GM12878 (cell line): ENCODE data around the gene UBASH3A. TPM values are rescaled to one million over a fixed set of nuclear protein-coding genes. Genes with fewer than 3 reads are reported as not detected.

Experiments used
- ATAC-seq: fragments of 200-7000 bp; cut with Tn5 transposase; 3 replicates; pipeline ENCODE4 v1.9.1; 2020; ENCODE audit warnings: mild to moderate bottlenecking, moderate library complexity
- BruUV-seq: library from RNA; stranded (reverse); fragments of 400-500 nt; replicated peaks from 2 replicates; lab custom pipeline; 2021; lab: Mats Ljungman, UMichigan
- CTCF ChIA-PET: fragments of 300-600 bp; sonication (Branson Sonifier 250); formaldehyde crosslinking; extraction: SDS; loops from one replicate; lab custom pipeline; 2021; ENCODE audit warnings: inconsistent platforms; lab: Yijun Ruan, JAX
- POLR2A ChIA-PET: fragments of 350-600 bp; formaldehyde crosslinking; extraction: SDS; loops from one replicate; lab custom pipeline; 2021; ENCODE audit warnings: inconsistent platforms; lab: Charles Lee
- RAD21 ChIA-PET: fragments of 300-600 bp; sonication (Branson Sonifier 250); formaldehyde crosslinking; loops from one replicate; lab custom pipeline; 2023; ENCODE audit warnings: antibody characterized with exemption; ENCODE audit not compliant: unreplicated experiment; lab: Charles Lee
- SMC1A ChIA-PET: fragments of 300-600 bp; sonication (Branson Sonifier 250); formaldehyde crosslinking; loops from one replicate; lab custom pipeline; 2023; ENCODE audit not compliant: unreplicated experiment, uncharacterized antibody; lab: Charles Lee
- DNase-seq: peaks from one replicate; pipeline ENCODE4 v3.0.0-alpha.2; 2011; ENCODE audit warnings: low read depth, low spot score
- FAIRE-seq: peaks from 3 replicates; lab custom pipeline; 2011; peaks lifted over from hg19 to GRCh38; lab: Jason Lieb, UNC
- H2AFZ ChIP-seq: 2 replicates; pipeline ENCODE4 v1.6.0; 2011; ENCODE audit warnings: low read depth, low read length, control low read depth; ENCODE audit not compliant: control insufficient read depth
- H3K27ac ChIP-seq: 2 replicates; pipeline ENCODE4 v1.5.1; 2011; ENCODE audit warnings: control low read depth; ENCODE audit not compliant: control insufficient read depth, insufficient read depth
- H3K27me3 ChIP-seq, 2 experiments: replicated peaks in 1 of 2; 2 replicates each; pipeline versions ENCODE4 v1.6.0 to v1.6.1; 2011; ENCODE audit warnings: low read length in 1 of 2; ENCODE audit not compliant: control insufficient read depth in 2 of 2, insufficient read depth in 2 of 2
- H3K36me3 ChIP-seq, 2 experiments: 2 replicates each; pipeline ENCODE4 v1.5.1; 2011; ENCODE audit warnings: low read length in 1 of 2; ENCODE audit not compliant: control insufficient read depth in 2 of 2, insufficient read depth in 2 of 2
- H3K4me1 ChIP-seq: 2 replicates; pipeline ENCODE4 v1.6.1; 2011; ENCODE audit warnings: mild to moderate bottlenecking, low read length, moderate library complexity, mixed read lengths; ENCODE audit not compliant: control insufficient read depth, insufficient read depth
- H3K4me2 ChIP-seq: 2 replicates; pipeline ENCODE4 v1.6.0; 2011; ENCODE audit warnings: control low read depth; ENCODE audit not compliant: control insufficient read depth, insufficient read depth
- H3K4me3 ChIP-seq: fragments of 200-600 bp; sonication (generic); 2 replicates; pipeline ENCODE4 v1.5.1; 2016
- H3K79me2 ChIP-seq: 2 replicates; pipeline ENCODE4 v1.6.0; 2011; ENCODE audit warnings: low read length; ENCODE audit not compliant: control insufficient read depth, insufficient read depth
- H3K9ac ChIP-seq: 2 replicates; pipeline ENCODE4 v1.8.0; 2011; ENCODE audit warnings: low read length, control low read depth, mixed read lengths; ENCODE audit not compliant: control insufficient read depth, insufficient read depth
- H3K9me3 ChIP-seq: replicated peaks from 3 replicates; pipeline ENCODE4 v1.5.1; 2011; ENCODE audit warnings: mild to moderate bottlenecking, low read length; ENCODE audit not compliant: control insufficient read depth, insufficient read depth
- H4K20me1 ChIP-seq: 2 replicates; pipeline ENCODE4 v1.6.0; 2011; ENCODE audit not compliant: control insufficient read depth, insufficient read depth
- CUX1 ChIP-seq: IDR thresholded peaks from 2 replicates; pipeline ENCODE4 v1.6.1; 2012; ENCODE audit warnings: improper control_type of control experiment, low read depth, low read length; ENCODE audit not compliant: insufficient replicate concordance
- E2F4 ChIP-seq: IDR thresholded peaks from 2 replicates; pipeline ENCODE4 v1.6.1; 2012; ENCODE audit warnings: low read depth, low read length, improper control_type of control experiment
- EED ChIP-seq: sonication (generic); IDR thresholded peaks from 2 replicates; pipeline ENCODE4 v1.6.1; 2016; ENCODE audit warnings: antibody characterized with exemption, low read depth
- FOXK2 ChIP-seq: fragments of 450-650 bp; IDR thresholded peaks from 2 replicates; pipeline ENCODE4 v1.6.1; 2017; ENCODE audit warnings: mild to moderate bottlenecking, moderate library complexity
- HDAC6 ChIP-seq: fragments of 200-600 bp; sonication (generic); IDR thresholded peaks from one replicate; pipeline ENCODE4 v1.8.0; 2017; ENCODE audit warnings: antibody characterized with exemption; ENCODE audit not compliant: unreplicated experiment
- HDGF ChIP-seq: fragments of 450-650 bp; IDR thresholded peaks from 2 replicates; pipeline ENCODE4 v1.6.1; 2016; ENCODE audit warnings: antibody characterized with exemption
- IKZF2 ChIP-seq, 2 experiments: fragments of 450-650 bp; IDR thresholded peaks; 2 replicates each; pipeline ENCODE4 v1.6.1; 2017; ENCODE audit warnings: mild to moderate bottlenecking in 2 of 2, moderate library complexity in 2 of 2
- KAT2A ChIP-seq: conservative IDR thresholded peaks from 2 replicates; pipeline ENCODE4 v1.6.1; 2011; ENCODE audit warnings: low read depth, low read length; ENCODE audit not compliant: control insufficient read depth
- KLF5 ChIP-seq: fragments of 450-650 bp; IDR thresholded peaks from 2 replicates; pipeline ENCODE4 v1.6.1; 2014; ENCODE audit warnings: mild to moderate bottlenecking; ENCODE audit not compliant: partially characterized antibody
- MLLT1 ChIP-seq: fragments of 450-650 bp; IDR thresholded peaks from 2 replicates; pipeline ENCODE4 v1.6.1; 2016; ENCODE audit warnings: mild to moderate bottlenecking
- MTA2 ChIP-seq: fragments of 450-650 bp; IDR thresholded peaks from 2 replicates; pipeline ENCODE4 v1.6.1; 2016; ENCODE audit warnings: low read depth, mild to moderate bottlenecking, moderate library complexity
- NR2C1 ChIP-seq: fragments of 450-650 bp; IDR thresholded peaks from 2 replicates; pipeline ENCODE4 v1.6.1; 2017; ENCODE audit warnings: antibody characterized with exemption, mild to moderate bottlenecking, moderate library complexity
- POLR2A ChIP-seq: IDR thresholded peaks from 2 replicates; pipeline ENCODE4 v1.6.1; 2011; ENCODE audit warnings: low read depth, mild to moderate bottlenecking, low read length
- POLR2AphosphoS5 ChIP-seq: IDR thresholded peaks from 2 replicates; pipeline ENCODE4 v1.6.1; 2011; ENCODE audit warnings: mild to moderate bottlenecking, low read length, inconsistent platforms
- SIX5 ChIP-seq: IDR thresholded peaks from 2 replicates; pipeline ENCODE4 v1.6.1; 2011; ENCODE audit warnings: mild to moderate bottlenecking, low read depth, low read length, moderate library complexity; ENCODE audit not compliant: severe bottlenecking
- TAF1 ChIP-seq: IDR thresholded peaks from 2 replicates; pipeline ENCODE4 v1.6.1; 2011; ENCODE audit warnings: mild to moderate bottlenecking, low read depth, low read length, borderline replicate concordance
- whole genome bisulfite sequencing: methylation state at CpG from one replicate; pipeline ENCODE4 v1.1.6; 2016; ENCODE audit warnings: low lambda C conversion rate; ENCODE audit not compliant: insufficient replicate concordance, insufficient coverage; ENCODE audit errors: missing lambda C conversion rate; 5-methylcytosine and 5-hydroxymethylcytosine counted together
- in situ Hi-C: fragments of 300-500 bp; cut with MboI; formaldehyde crosslinking; loops from 9 replicates; pipeline ENCODE4 v1.14.3; 2018; ENCODE audit warnings: mixed read lengths
- intact Hi-C: fragments of 100-400 bp; cut with micrococcal nuclease; formaldehyde crosslinking; loops from one replicate; pipeline ENCODE4 v1.14.2; 2022; ENCODE audit not compliant: unreplicated experiment
- polyA plus RNA-seq, 11 experiments: library from polyadenylated mRNA; depleted of rRNA in 4 of 11; unstranded in 6 of 11; stranded (reverse) in 5 of 11; fragments of >200 nt; fragmentation: Nextera tagmentation in 4 of 11; fragmentation: Illumina TruSeq in 1 of 11; extraction: Ambion mirVana in 4 of 11; extraction: Trizol in 1 of 11; gene quantifications; 1 replicate in 1 of 11; 2 replicates in 10 of 11; pipeline versions ENCODE4 v1.2.1 to v1.2.3, GENCODE V29; 2011 to 2016; ENCODE audit warnings: inconsistent platforms in 2 of 11, missing spikeins in 2 of 11, low read depth in 1 of 11
- total RNA-seq, 4 experiments: library from RNA; depleted of rRNA in 3 of 4; stranded (reverse); fragments of >200 nt in 3 of 4; fragmentation: Illumina TruSeq in 1 of 4; extraction: Trizol in 1 of 4; gene quantifications; 2 replicates each; pipeline versions ENCODE4 v1.2.1 to v1.2.3, GENCODE V29; 2013 to 2021

UBASH3A gene
- total and polyA plus RNA-seq, 10 of the 15 experiments (the other 5 are each of a cell fraction or from before 2014, with no cell fraction given), result 0.04 to 0.39 (median 0.23) TPM; not detected in 1

- TF ChIP-seq EED (0 out of 2 replicates have a peak, but pooled peaks have one; percentile 25), TAF1 (no peak), POLR2A (peak; percentile 32; the same call in 1 of the 2 replicates), MLLT1 (0 out of 2 replicates have a peak, but pooled peaks have one; percentile 21)
Measured at GRCh38 chr21:42388740-42389448, 14.8 kb upstream of the UBASH3A start (continued).

GRCh38 chr21:42389449-42389835 lies 14.3 kb upstream of the UBASH3A start:
- intact Hi-C loops, result no loop called here
- ATAC-seq, result no peak
- H3K27me3 ChIP-seq, result no peaks in the 10 kb centered on the region
- no peaks in the 10 kb centered on the region for H3K36me3 ChIP-seq
- no peak for TF ChIP-seq POLR2AphosphoS5
- TF ChIP-seq NR2C1, result no peak
- TF ChIP-seq KAT2A, result no peak
- no peak for TF ChIP-seq KLF5
- TF ChIP-seq E2F4, result no peak
- TF ChIP-seq HDAC6, result no peak
- no peak for TF ChIP-seq FOXK2
- TF ChIP-seq CUX1, result no peak
- no peak for TF ChIP-seq MTA2
- TF ChIP-seq HDGF, result no peak
- TF ChIP-seq SIX5, result no peak
- TF ChIP-seq IKZF2 (IDR thresholded peaks at IDR 0.05), result no peak
- peak overlapping the region; percentile 10 for H3K27ac ChIP-seq
- in situ Hi-C loops, result no loop called here
- H3K79me2 ChIP-seq, result peaks cover 9% of the 10 kb centered on the region
- CTCF ChIA-PET, result no interaction called here
- H3K9ac ChIP-seq, result 0 out of 2 replicates have a peak overlapping the region, but pooled peaks have one; percentile 24
- POLR2A ChIA-PET, result no interaction called here
- RAD21 ChIA-PET, result no interaction called here
- no peak for DNase-seq
- H3K4me2 ChIP-seq, result peak overlapping the region; percentile 53
- 90% methylated on average over 6 of the region's 6 CpGs for WGBS
- H3K4me3 ChIP-seq, result peak overlapping the region; percentile 26; the same call in 1 of the 2 replicates
- no peak overlapping the region for H2AFZ ChIP-seq
- no peaks in the 10 kb centered on the region for H3K9me3 ChIP-seq
- H4K20me1 ChIP-seq, result no peaks in the 10 kb centered on the region
- no peak for FAIRE-seq
- no TSS peak for BruUV-seq
- SMC1A ChIA-PET, result no interaction called here
- peaks cover 63% of the 10 kb centered on the region for H3K4me1 ChIP-seq
